ENCODE measurements around the gene VPS37C. TPM values are rescaled to one million over a fixed set of nuclear protein-coding genes. Genes with fewer than 3 reads are reported as not detected.

VPS37C gene
- total RNA-seq, 1 experiment from 2014 or later, result 32.7 TPM

GRCh38 chr11:61151545-61152252 is 9.5 kb downstream of the VPS37C start:
- Histone ChIP-seq H3K27me3 (replicated peaks; ENCODE audit: insufficient read depth, low read depth, low read length, poor library complexity) (no peaks in the 10 kb centered on the region), H3K4me3 (ENCODE audit: low read depth, low read length, poor library complexity, severe bottlenecking) (no peak overlapping the region), H3K9me3 (ENCODE audit: low read depth, low read length, poor library complexity, severe bottlenecking) (peaks cover 25% of the 10 kb centered on the region), H3K27ac (ENCODE audit: low read depth, low read length, poor library complexity, severe bottlenecking) (no peak overlapping the region), H3K4me1 (ENCODE audit: insufficient read depth, low read length, poor library complexity, severe bottlenecking) (peaks cover 6% of the 10 kb centered on the region), H3K36me3 (ENCODE audit: insufficient read depth, low read length, poor library complexity, severe bottlenecking) (peaks cover 4% of the 10 kb centered on the region)
- BruUV-seq (replicated peaks), result no TSS peak
- intact Hi-C loops (cut with micrococcal nuclease; ENCODE audit: unreplicated experiment), result no loop called here
- ChIA-PET POLR2A (ENCODE audit: low non-redundant PET) (interaction anchor here (0.6 kb wide), 1 partner anchor 10 kb away, joined by 10 read pairs; no protein-coding TSS in a partner anchor), CTCF (no interaction called here)
- no peak for DNase-seq (ENCODE audit: low spot score)
- TF ChIP-seq CTCF (conservative IDR thresholded peaks at IDR 0.05; ENCODE audit: low read depth, low read length) (no peak), EZH2 (IDR thresholded peaks at IDR 0.05; ENCODE audit: borderline replicate concordance, low read depth, low read length, poor library complexity, severe bottlenecking) (no peak)

- Histone ChIP-seq H3K36me3 (ENCODE audit: insufficient read depth, low read length, poor library complexity, severe bottlenecking) (peaks cover 4% of the 10 kb centered on the region), H3K27ac (ENCODE audit: low read depth, low read length, poor library complexity, severe bottlenecking) (no peak overlapping the region), H3K4me1 (ENCODE audit: insufficient read depth, low read length, poor library complexity, severe bottlenecking) (peaks cover 6% of the 10 kb centered on the region), H3K4me3 (ENCODE audit: low read depth, low read length, poor library complexity, severe bottlenecking) (no peak overlapping the region), H3K9me3 (ENCODE audit: low read depth, low read length, poor library complexity, severe bottlenecking) (peaks cover 21% of the 10 kb centered on the region), H3K27me3 (replicated peaks; ENCODE audit: insufficient read depth, low read depth, low read length, poor library complexity) (no peaks in the 10 kb centered on the region)
- ChIA-PET POLR2A (ENCODE audit: low non-redundant PET) (interaction anchor here (0.6 kb wide), 1 partner anchor 11 kb away, joined by 10 read pairs; no protein-coding TSS in a partner anchor), CTCF (no interaction called here)
- BruUV-seq (replicated peaks), result no TSS peak
- intact Hi-C loops (cut with micrococcal nuclease; ENCODE audit: unreplicated experiment), result no loop called here
- DNase-seq (ENCODE audit: low spot score), result no peak
- TF ChIP-seq CTCF (conservative IDR thresholded peaks at IDR 0.05; ENCODE audit: low read depth, low read length), result no peak
- no peak for TF ChIP-seq EZH2 (IDR thresholded peaks at IDR 0.05; ENCODE audit: borderline replicate concordance, low read depth, low read length, poor library complexity, severe bottlenecking)
Observed at GRCh38 chr11:61150706-61151544, 10.3 kb downstream of the VPS37C start.

GRCh38 chr11:61149624-61150615 is 11.3 kb downstream of the VPS37C start:
- intact Hi-C loops (cut with micrococcal nuclease; ENCODE audit: unreplicated experiment), result no loop called here
- no peak for TF ChIP-seq CTCF (conservative IDR thresholded peaks at IDR 0.05; ENCODE audit: low read depth, low read length)
- TF ChIP-seq EZH2 (IDR thresholded peaks at IDR 0.05; ENCODE audit: borderline replicate concordance, low read depth, low read length, poor library complexity, severe bottlenecking), result no peak
- ChIA-PET CTCF (no interaction called here), POLR2A (ENCODE audit: low non-redundant PET) (no interaction called here)
- Histone ChIP-seq H3K27ac (ENCODE audit: low read depth, low read length, poor library complexity, severe bottlenecking) (no peak overlapping the region), H3K27me3 (replicated peaks; ENCODE audit: insufficient read depth, low read depth, low read length, poor library complexity) (no peaks in the 10 kb centered on the region), H3K36me3 (ENCODE audit: insufficient read depth, low read length, poor library complexity, severe bottlenecking) (no peaks in the 10 kb centered on the region), H3K9me3 (ENCODE audit: low read depth, low read length, poor library complexity, severe bottlenecking) (peaks cover 11% of the 10 kb centered on the region), H3K4me3 (ENCODE audit: low read depth, low read length, poor library complexity, severe bottlenecking) (no peak overlapping the region), H3K4me1 (ENCODE audit: insufficient read depth, low read length, poor library complexity, severe bottlenecking) (peaks cover 6% of the 10 kb centered on the region)
- DNase-seq (ENCODE audit: low spot score), result no peak
- no TSS peak for BruUV-seq (replicated peaks)

Measured in A673 (cell line).